ENCODE results near the gene AGFG1.
"Not testable (repeated sequence)": the region's sequence is repeated elsewhere in the genome, so short reads cannot be mapped to it uniquely, and the experiment has no call there.

Gene AGFG1

GRCh38 chr2:227497158-227497557 lies 25.2 kb downstream of the AGFG1 start:
- DNase-seq (ENCODE audit: low read depth in 2 of 3, low spot score in 1 of 3) = no peak

GRCh38 chr2:227499627-227500300 lies 27.8 kb downstream of the AGFG1 start:
- no peak for DNase-seq (ENCODE audit: low read depth in 2 of 3, low spot score in 1 of 3)

- no peak for DNase-seq (ENCODE audit: low read depth in 2 of 3, low spot score in 1 of 3)
These were observed 28.3 kb downstream of the AGFG1 start for GRCh38 chr2:227500301-227500630.

GRCh38 chr2:227503433-227504406 lies 31.8 kb downstream of the AGFG1 start:
- no peak for DNase-seq (ENCODE audit: low read depth in 2 of 3, low spot score in 1 of 3)

GRCh38 chr2:227504700-227505099 lies 32.7 kb downstream of the AGFG1 start:
- no peak for DNase-seq (ENCODE audit: low read depth in 2 of 3, low spot score in 1 of 3)

- DNase-seq (ENCODE audit: low read depth in 2 of 3, low spot score in 1 of 3) = no peak
These were observed 34.5 kb downstream of the AGFG1 start for GRCh38 chr2:227506456-227506855.

- no peak for DNase-seq (ENCODE audit: low read depth in 2 of 3, low spot score in 1 of 3)
These were observed 36.0 kb downstream of the AGFG1 start for GRCh38 chr2:227507963-227508362.

- no peak for DNase-seq (ENCODE audit: low read depth in 2 of 3, low spot score in 1 of 3)
These were observed 37.1 kb downstream of the AGFG1 start for GRCh38 chr2:227509076-227509475.

GRCh38 chr2:227509824-227510619 lies 38.1 kb downstream of the AGFG1 start:
- no peak for DNase-seq (ENCODE audit: low read depth in 2 of 3, low spot score in 1 of 3)

GRCh38 chr2:227510620-227510958 lies 38.6 kb downstream of the AGFG1 start:
- DNase-seq (ENCODE audit: low read depth in 2 of 3, low spot score in 1 of 3) = no peak

- DNase-seq (ENCODE audit: low read depth in 2 of 3, low spot score in 1 of 3) = no peak
These were observed 39.4 kb downstream of the AGFG1 start for GRCh38 chr2:227511239-227511930.

- no peak for DNase-seq (ENCODE audit: low read depth in 2 of 3, low spot score in 1 of 3)
These were observed 40.0 kb downstream of the AGFG1 start for GRCh38 chr2:227511955-227512354.

- DNase-seq (ENCODE audit: low read depth in 2 of 3, low spot score in 1 of 3) = no peak
These were observed 41.2 kb downstream of the AGFG1 start for GRCh38 chr2:227513113-227513512.

- no peak for DNase-seq (ENCODE audit: low read depth in 2 of 3, low spot score in 1 of 3)
These were observed 43.8 kb downstream of the AGFG1 start for GRCh38 chr2:227515742-227516141.

GRCh38 chr2:227517724-227518123 lies 45.8 kb downstream of the AGFG1 start:
- no peak for DNase-seq (ENCODE audit: low read depth in 2 of 3, low spot score in 1 of 3)

GRCh38 chr2:227518278-227518865 lies 46.4 kb downstream of the AGFG1 start:
- not testable (repeated sequence) for DNase-seq (ENCODE audit: low read depth in 2 of 3, low spot score in 1 of 3)

GRCh38 chr2:227521178-227521577 lies 49.2 kb downstream of the AGFG1 start:
- not testable (repeated sequence) for DNase-seq (ENCODE audit: low read depth in 2 of 3, low spot score in 1 of 3)

GRCh38 chr2:227524665-227525064 lies 52.7 kb downstream of the AGFG1 start:
- DNase-seq (ENCODE audit: low read depth in 2 of 3, low spot score in 1 of 3) = no peak

- no peak for DNase-seq (ENCODE audit: low read depth in 2 of 3, low spot score in 1 of 3)
These were observed 55.4 kb downstream of the AGFG1 start for GRCh38 chr2:227527351-227527750.

- no peak for DNase-seq (ENCODE audit: low read depth in 2 of 3, low spot score in 1 of 3)
These were observed 56.8 kb downstream of the AGFG1 start for GRCh38 chr2:227528803-227529202.

- DNase-seq (ENCODE audit: low read depth in 2 of 3, low spot score in 1 of 3) = no peak
These were observed 57.9 kb downstream of the AGFG1 start for GRCh38 chr2:227529871-227530270.
